ENCODE data around the gene SLC4A5. TPM values are rescaled to one million over a fixed set of nuclear protein-coding genes. Genes with fewer than 3 reads are reported as not detected.

SLC4A5 gene
- total and polyA plus RNA-seq, 5 experiments from 2014 or later: 0.46 to 15.1 (median 1.5) TPM

- POLR2A ChIA-PET: no interaction called here
- Mint-ChIP-seq H3K9me3 (no peaks in the 10 kb centered on the region), H3K36me3 (peaks cover 0 to 22% (median 6%) of the 10 kb centered on the region in 3 donors), H3K4me1 (no peaks in the 10 kb centered on the region), H3K27ac (no peak overlapping the region), H3K4me3 (no peak overlapping the region), H3K27me3 (no peaks in the 10 kb centered on the region)
- no peak for DNase-seq
- no peak for ATAC-seq
Observed at GRCh38 chr2:74255660-74256213, 87.5 kb downstream of the SLC4A5 start.

GRCh38 chr2:74253971-74254310 lies 89.3 kb downstream of the SLC4A5 start:
- Mint-ChIP-seq H3K4me1 (peaks cover 0 to 4% (median under 1%) of the 10 kb centered on the region in 4 donors), H3K27me3 (no peaks in the 10 kb centered on the region), H3K4me3 (no peak overlapping the region), H3K9me3 (no peaks in the 10 kb centered on the region), H3K36me3 (peaks cover 0 to 17% (median 2%) of the 10 kb centered on the region in 3 donors), H3K27ac (peak overlapping the region in 1 of 10 donors; percentile 22)
- POLR2A ChIA-PET: no interaction called here
- ATAC-seq (no peak), DNase-seq (no peak)

GRCh38 chr2:74253306-74253970 lies 89.8 kb downstream of the SLC4A5 start:
- Mint-ChIP-seq H3K4me3 (no peak overlapping the region), H3K4me1 (peaks cover 0 to 4% (median under 1%) of the 10 kb centered on the region in 4 donors), H3K27ac (no peak overlapping the region), H3K9me3 (no peaks in the 10 kb centered on the region), H3K36me3 (peaks cover 0 to 17% (median 4%) of the 10 kb centered on the region in 3 donors), H3K27me3 (no peaks in the 10 kb centered on the region)
- ATAC-seq (no peak), DNase-seq (no peak)
- POLR2A ChIA-PET: no interaction called here

DNA sequence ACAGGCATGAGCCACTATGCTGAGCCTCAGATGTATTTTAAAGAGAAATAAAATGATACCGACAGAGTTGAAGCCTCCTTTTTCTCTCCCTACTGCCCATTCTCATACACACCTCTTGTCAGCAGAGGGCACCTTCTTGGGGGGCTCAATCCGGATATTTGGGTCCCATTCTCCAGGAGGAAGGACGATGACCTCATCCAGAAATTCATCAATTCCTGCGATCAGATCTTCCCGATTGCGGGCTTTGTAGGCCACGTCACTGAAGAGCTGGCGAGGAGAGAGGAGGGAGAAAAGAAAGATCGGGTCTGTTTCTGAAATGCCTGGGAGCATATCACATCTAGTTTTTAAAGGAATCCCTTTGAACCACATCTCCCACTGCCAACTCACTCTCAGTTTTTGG lies 90.4 kb downstream of the SLC4A5 start:
- no peaks in the 10 kb centered on the region for H3K9me3 Mint-ChIP-seq
- no peak for ATAC-seq
- no peak for DNase-seq
- H3K27me3 Mint-ChIP-seq: no peaks in the 10 kb centered on the region
- H3K36me3 Mint-ChIP-seq: peaks cover 0 to 17% (median 4%) of the 10 kb centered on the region in 3 donors
- peaks cover 0 to 4% (median under 1%) of the 10 kb centered on the region in 4 donors for H3K4me1 Mint-ChIP-seq
- peak overlapping the region in 2 of 10 donors; percentile 29 to 34 for H3K27ac Mint-ChIP-seq
- POLR2A ChIA-PET: no interaction called here
- no peak overlapping the region for H3K4me3 Mint-ChIP-seq

GRCh38 chr2:74252036-74252435 lies 91.2 kb downstream of the SLC4A5 start:
- H3K4me1 Mint-ChIP-seq: peaks cover 0 to 4% (median under 1%) of the 10 kb centered on the region in 4 donors
- no peak for ATAC-seq
- H3K36me3 Mint-ChIP-seq: peaks cover 0 to 17% (median 5%) of the 10 kb centered on the region in 3 donors
- no peak overlapping the region for H3K4me3 Mint-ChIP-seq
- H3K27me3 Mint-ChIP-seq: no peaks in the 10 kb centered on the region
- POLR2A ChIA-PET: interaction anchor here (0.6 kb wide), 1 partner anchor 72 kb away, joined by 5 read pairs; no protein-coding TSS in a partner anchor
- H3K9me3 Mint-ChIP-seq: no peaks in the 10 kb centered on the region
- no peak for DNase-seq
- no peak overlapping the region for H3K27ac Mint-ChIP-seq

DNA sequence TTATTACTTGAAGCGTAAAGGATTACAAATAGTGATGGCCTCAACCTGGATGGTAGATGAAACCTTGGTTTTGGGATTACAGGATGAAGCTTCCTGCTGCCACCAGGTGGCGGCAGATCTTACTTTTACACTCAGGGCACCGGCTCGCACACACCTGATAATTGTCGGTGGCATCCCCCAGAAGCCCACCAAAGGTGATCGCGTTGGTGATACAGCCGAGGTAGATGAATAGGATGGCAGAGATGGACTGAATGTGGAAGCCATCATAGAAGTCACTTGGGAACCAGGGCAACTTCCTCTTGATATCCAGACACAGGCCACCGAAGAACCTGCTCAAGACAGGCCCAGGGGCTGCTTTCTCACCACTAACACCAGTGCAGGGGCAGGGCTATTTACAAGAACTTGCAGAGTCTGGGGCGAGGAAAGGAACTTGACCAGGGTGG lies 93.0 kb downstream of the SLC4A5 start:
- no peak overlapping the region for H3K4me3 Mint-ChIP-seq
- POLR2A ChIA-PET: interaction anchor here (1.2 to 1.5 kb wide), 2 partner anchors 86 to 422 kb away, joined by 4 to 7 read pairs; partner anchors contain the start of gene STAMBP
- H3K36me3 Mint-ChIP-seq: peaks cover 0 to 11% (median 9%) of the 10 kb centered on the region in 3 donors
- peak; percentile 61 to 82 for ATAC-seq
- peaks cover 0 to 4% (median under 1%) of the 10 kb centered on the region in 4 donors for H3K4me1 Mint-ChIP-seq
- H3K27me3 Mint-ChIP-seq: no peaks in the 10 kb centered on the region
- peak; percentile 30 to 78 (median 53) for DNase-seq
- H3K27ac Mint-ChIP-seq: peak overlapping the region in 4 of 10 donors; percentile 56 to 90 (median 62)
- no peaks in the 10 kb centered on the region for H3K9me3 Mint-ChIP-seq

DNA sequence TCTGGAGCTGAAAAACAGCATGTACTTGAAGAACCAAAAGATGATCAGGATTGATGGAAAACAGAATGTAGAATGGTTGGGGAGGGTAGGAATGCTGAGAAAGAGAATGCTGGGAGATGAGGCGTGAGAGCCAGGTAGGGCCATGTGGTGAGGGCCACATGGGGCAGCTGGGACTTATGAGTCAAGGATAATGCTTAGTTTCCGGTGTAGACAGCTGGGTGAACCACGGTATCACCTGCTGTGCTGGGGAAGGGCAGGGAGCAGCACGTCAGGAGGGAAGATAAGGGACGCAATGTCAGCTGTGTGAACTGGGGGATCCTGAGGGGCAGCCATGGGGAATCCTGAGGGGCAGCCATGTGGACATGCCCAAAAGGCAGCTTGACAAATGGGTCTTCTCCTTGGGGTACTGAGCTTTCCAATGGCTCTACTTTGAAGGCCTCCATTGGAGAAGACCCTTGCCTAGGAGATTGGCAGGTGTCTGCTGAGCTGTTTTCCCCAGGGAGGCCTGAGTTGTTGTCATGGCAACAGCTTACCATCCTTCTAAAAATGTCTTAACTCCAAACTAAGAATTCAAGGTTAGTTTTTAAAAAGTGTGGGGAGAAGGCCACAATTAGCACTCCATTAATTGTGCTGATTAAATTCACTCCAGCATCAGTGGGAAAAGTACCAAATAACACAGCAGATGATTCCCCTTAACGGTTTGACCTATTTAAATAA lies 93.7 kb downstream of the SLC4A5 start:
- Mint-ChIP-seq H3K9me3 (no peaks in the 10 kb centered on the region), H3K4me1 (peaks cover 0 to 4% (median under 1%) of the 10 kb centered on the region in 4 donors), H3K36me3 (peaks cover 0 to 10% (median 9%) of the 10 kb centered on the region in 3 donors), H3K4me3 (no peak overlapping the region), H3K27ac (peak overlapping the region in 2 of 10 donors; percentile 10 to 44), H3K27me3 (no peaks in the 10 kb centered on the region)
- DNase-seq: no peak
- POLR2A ChIA-PET: interaction anchor here (0.5 to 1.5 kb wide), 3 partner anchors 68 to 421 kb away, joined by 3 to 7 read pairs (median 4); partner anchors contain the start of gene STAMBP
- ATAC-seq: no peak

GRCh38 chr2:74246496-74247195 lies 96.6 kb downstream of the SLC4A5 start:
- no peak for ATAC-seq
- no peaks in the 10 kb centered on the region for H3K27me3 Mint-ChIP-seq
- POLR2A ChIA-PET: no interaction called here

DNA sequence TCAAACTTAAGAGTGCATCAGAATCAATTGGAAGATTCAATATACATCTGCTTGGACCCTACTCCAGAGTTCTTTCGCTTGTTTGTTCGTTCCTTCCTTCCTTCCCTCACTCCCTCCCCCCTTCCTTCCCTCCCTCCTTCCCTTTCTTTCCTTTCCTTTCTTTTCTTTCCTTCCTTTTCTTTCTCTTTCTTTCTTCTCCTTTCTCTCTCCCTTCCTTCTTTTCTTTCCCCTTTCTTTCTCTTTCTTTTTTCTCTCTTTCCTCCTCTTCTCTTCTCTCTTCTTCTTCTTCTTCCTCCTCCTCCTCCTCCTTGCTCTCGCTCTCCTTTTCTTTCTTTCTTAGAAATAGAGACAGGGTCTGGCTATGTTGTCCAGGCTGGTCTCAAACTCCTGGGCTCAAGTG lies 98.9 kb downstream of the SLC4A5 start:
- POLR2A ChIA-PET: no interaction called here
- peaks cover 0 to under 1% (median 0%) of the 10 kb centered on the region in 4 donors for H3K4me1 Mint-ChIP-seq
- ATAC-seq: no peak
- H3K27ac Mint-ChIP-seq: no peak overlapping the region
- DNase-seq: no peak
- H3K36me3 Mint-ChIP-seq: peaks cover 0 to 7% (median 2%) of the 10 kb centered on the region in 3 donors
- H3K4me3 Mint-ChIP-seq: no peak overlapping the region
- H3K9me3 Mint-ChIP-seq: no peaks in the 10 kb centered on the region
- H3K27me3 Mint-ChIP-seq: peaks cover 0 to 2% (median 0%) of the 10 kb centered on the region in 5 donors

More at GRCh38 chr2:74246496-74247195, 96.6 kb downstream of the SLC4A5 start:
- peaks cover 0 to 7% (median 2%) of the 10 kb centered on the region in 3 donors for H3K36me3 Mint-ChIP-seq
- no peak for DNase-seq
- peaks cover 0 to 4% (median under 1%) of the 10 kb centered on the region in 4 donors for H3K4me1 Mint-ChIP-seq
- no peaks in the 10 kb centered on the region for H3K9me3 Mint-ChIP-seq
- no peak overlapping the region for H3K27ac Mint-ChIP-seq
- no peak overlapping the region for H3K4me3 Mint-ChIP-seq

- no peak for DNase-seq
- POLR2A ChIA-PET: no interaction called here
- Mint-ChIP-seq H3K27me3 (peaks cover 0 to 2% (median 0%) of the 10 kb centered on the region in 5 donors), H3K9me3 (no peaks in the 10 kb centered on the region), H3K36me3 (peaks cover 0 to 13% (median 2%) of the 10 kb centered on the region in 3 donors), H3K4me1 (no peaks in the 10 kb centered on the region), H3K4me3 (no peak overlapping the region), H3K27ac (peak overlapping the region in 1 of 10 donors; percentile 6)
- ATAC-seq: no peak
Observed at GRCh38 chr2:74242354-74243071, 100.7 kb downstream of the SLC4A5 start.

DNA sequence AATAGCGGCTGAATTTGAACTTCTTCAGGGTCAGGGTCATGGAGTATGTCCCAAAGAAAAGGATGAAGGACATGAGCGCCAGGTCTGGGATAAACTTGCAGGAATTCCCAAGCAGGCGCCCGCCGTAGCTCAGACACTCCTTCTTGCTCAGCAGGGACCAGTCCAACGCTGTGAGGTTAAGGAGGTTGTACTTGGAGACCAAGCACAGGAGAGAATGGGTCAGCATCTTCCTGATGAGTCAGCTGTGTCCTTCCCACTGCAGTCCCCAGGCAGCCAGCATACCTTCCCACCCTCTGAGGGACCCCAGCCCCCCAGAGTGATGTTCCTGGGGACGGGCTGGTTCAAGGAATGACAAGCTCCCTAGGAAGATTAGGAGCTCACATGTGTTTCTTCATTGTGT lies 103.9 kb downstream of the SLC4A5 start:
- Mint-ChIP-seq H3K27me3 (peaks cover 0 to 2% (median 0%) of the 10 kb centered on the region in 5 donors), H3K9me3 (no peaks in the 10 kb centered on the region), H3K36me3 (peaks cover 0 to 26% (median 13%) of the 10 kb centered on the region in 3 donors), H3K27ac (no peak overlapping the region), H3K4me3 (no peak overlapping the region), H3K4me1 (no peaks in the 10 kb centered on the region)
- DNase-seq (no peak), ATAC-seq (no peak)
- POLR2A ChIA-PET: no interaction called here

DNA sequence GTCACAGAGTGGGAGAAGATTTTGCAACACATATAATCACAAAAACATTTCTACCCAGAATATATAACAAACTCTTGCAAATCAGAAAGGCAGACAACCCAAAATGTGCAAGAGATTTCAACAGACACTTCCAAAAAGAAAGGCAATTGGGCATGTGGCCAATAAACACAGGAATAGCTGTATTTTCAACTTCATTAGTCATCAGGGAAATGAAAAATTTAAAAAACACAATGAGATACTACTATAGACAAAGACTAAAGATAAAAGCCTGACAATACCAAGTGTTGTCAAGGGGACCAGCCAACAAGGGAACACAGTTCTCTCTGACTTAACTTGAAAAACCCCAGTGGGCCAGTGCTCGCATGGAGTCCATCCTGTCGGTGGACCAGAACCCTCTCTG lies 104.3 kb downstream of the SLC4A5 start:
- H3K36me3 Mint-ChIP-seq: peaks cover 0 to 26% (median 14%) of the 10 kb centered on the region in 3 donors
- no peaks in the 10 kb centered on the region for H3K4me1 Mint-ChIP-seq
- POLR2A ChIA-PET: no interaction called here
- H3K27ac Mint-ChIP-seq: no peak overlapping the region
- no peak for DNase-seq
- no peak overlapping the region for H3K4me3 Mint-ChIP-seq
- ATAC-seq: no peak
- no peaks in the 10 kb centered on the region for H3K9me3 Mint-ChIP-seq
- H3K27me3 Mint-ChIP-seq: peaks cover 0 to 2% (median 0%) of the 10 kb centered on the region in 5 donors

Data from naive thymus-derived CD8-positive, alpha-beta T cell (primary cell).